Psoas muscle (tissue), 8 donors: ENCODE measurements around the gene SNRPA1. TPM values are rescaled to one million over a fixed set of nuclear protein-coding genes. Genes with fewer than 3 reads are reported as not detected.

Experiments used
- ATAC-seq, 4 donors: fragments of 200-7000 bp; cut with Tn5 transposase; one replicate each; pipeline ENCODE4 v1.9.1; 2020; ENCODE audit warnings: moderate library complexity in 3 of 4, mild to moderate bottlenecking in 2 of 4
- DNase-seq, 2 donors: peaks; one replicate each; pipeline ENCODE4 v3.0.0-alpha.2; 2020
- H3K27ac ChIP-seq: fragments of 200-600 bp; one replicate; pipeline ENCODE4 v1.8.0; 2022
- H3K27me3 ChIP-seq, 3 donors: fragments of 200-600 bp in 1 of 3; one replicate each; pipeline versions ENCODE4 v1.6.1 to v1.8.0; 2013 to 2022; ENCODE audit warnings: low read length in 2 of 3, mild to moderate bottlenecking in 2 of 3, moderate library complexity in 1 of 3; ENCODE audit not compliant: insufficient read depth in 3 of 3
- H3K36me3 ChIP-seq, 2 donors: fragments of 200-600 bp in 1 of 2; one replicate each; pipeline versions ENCODE4 v1.6.1 to v1.8.0; 2013 to 2022; ENCODE audit warnings: low read depth in 1 of 2, mild to moderate bottlenecking in 1 of 2, moderate library complexity in 1 of 2; ENCODE audit not compliant: insufficient read depth in 1 of 2
- H3K4me1 ChIP-seq: fragments of 200-600 bp; one replicate; pipeline ENCODE4 v1.8.0; 2022
- H3K4me3 ChIP-seq: fragments of 200-600 bp; one replicate; pipeline ENCODE4 v1.8.0; 2022; ENCODE audit warnings: mild to moderate bottlenecking
- H3K9me3 ChIP-seq: fragments of 200-600 bp; one replicate; pipeline ENCODE4 v1.8.0; 2022
- CTCF ChIP-seq: fragments of 200-600 bp; IDR thresholded peaks from one replicate; pipeline ENCODE4 v1.8.0; 2022; ENCODE audit warnings: antibody characterized with exemption
- WGBS, 3 donors: extraction: QIAGEN DNeasy Blood & Tissue Kit; methylation state at CpG; one replicate each; pipeline versions ENCODE4 v1.1.6 to v1.1.7; 2013; 5-methylcytosine and 5-hydroxymethylcytosine counted together
- intact Hi-C, 2 donors: fragments of 100-400 bp; cut with DNase I; formaldehyde crosslinking; loops; one replicate each; pipeline versions ENCODE4 v1.11.0 to v1.14.2; 2022
- polyA plus RNA-seq, 3 donors: library from polyadenylated mRNA; stranded (reverse); fragments of 200-250 nt; gene quantifications; one replicate each; pipeline ENCODE4 v1.2.3, GENCODE V29; 2013
- total RNA-seq, 4 donors: library from RNA; stranded (reverse); fragmentation: NEBNext Ultra II Directional in 2 of 4; extraction: Animal tissue kit (Norgen Biotek cat#: 25700) in 2 of 4; gene quantifications; one replicate each; pipeline versions ENCODE4 v1.2.1 to v1.2.4, GENCODE V29; 2021 to 2023
- donor health status: healthy with polysubstance abuse.
- donor health status: DM: no; HTN: no; CAD: no; lungs with moderate emphysema.
- donor health status: Bipolar disorder and iron deficiency.
- donor health status: healthy.
- donor health status: DM: yes; HTN: yes; CAD: no.
- donor health status: DM: no; HTN: no; CAD: no.
- donor health status: DM: no; HTN: no; CAD: no.
- donor health status: DM: yes; HTN: yes; CAD: no.

SNRPA1 gene
- total and polyA plus RNA-seq, 7 donors, result 14.8 to 126 (median 35.4) TPM

- TF ChIP-seq CTCF, result no peak
- DNase-seq (no peak), ATAC-seq (no peak)
- Histone ChIP-seq H3K27ac (no peak overlapping the region), H3K27me3 (no peaks in the 10 kb centered on the region), H3K9me3 (no peaks in the 10 kb centered on the region), H3K36me3 (no peaks in the 10 kb centered on the region), H3K4me3 (no peak overlapping the region), H3K4me1 (peaks cover 13% of the 10 kb centered on the region)
- intact Hi-C loops, result loop anchor here (2.0 to 10.0 kb wide), 3 partner anchors 130 to 330 kb away; no protein-coding TSS in a partner anchor
- 68 to 72% (median 68%) methylated on average over 5 of the region's 5 CpGs for WGBS, 3 donors
Measured at GRCh38 chr15:101255051-101255395, 40.0 kb downstream of the SNRPA1 start.

DNA sequence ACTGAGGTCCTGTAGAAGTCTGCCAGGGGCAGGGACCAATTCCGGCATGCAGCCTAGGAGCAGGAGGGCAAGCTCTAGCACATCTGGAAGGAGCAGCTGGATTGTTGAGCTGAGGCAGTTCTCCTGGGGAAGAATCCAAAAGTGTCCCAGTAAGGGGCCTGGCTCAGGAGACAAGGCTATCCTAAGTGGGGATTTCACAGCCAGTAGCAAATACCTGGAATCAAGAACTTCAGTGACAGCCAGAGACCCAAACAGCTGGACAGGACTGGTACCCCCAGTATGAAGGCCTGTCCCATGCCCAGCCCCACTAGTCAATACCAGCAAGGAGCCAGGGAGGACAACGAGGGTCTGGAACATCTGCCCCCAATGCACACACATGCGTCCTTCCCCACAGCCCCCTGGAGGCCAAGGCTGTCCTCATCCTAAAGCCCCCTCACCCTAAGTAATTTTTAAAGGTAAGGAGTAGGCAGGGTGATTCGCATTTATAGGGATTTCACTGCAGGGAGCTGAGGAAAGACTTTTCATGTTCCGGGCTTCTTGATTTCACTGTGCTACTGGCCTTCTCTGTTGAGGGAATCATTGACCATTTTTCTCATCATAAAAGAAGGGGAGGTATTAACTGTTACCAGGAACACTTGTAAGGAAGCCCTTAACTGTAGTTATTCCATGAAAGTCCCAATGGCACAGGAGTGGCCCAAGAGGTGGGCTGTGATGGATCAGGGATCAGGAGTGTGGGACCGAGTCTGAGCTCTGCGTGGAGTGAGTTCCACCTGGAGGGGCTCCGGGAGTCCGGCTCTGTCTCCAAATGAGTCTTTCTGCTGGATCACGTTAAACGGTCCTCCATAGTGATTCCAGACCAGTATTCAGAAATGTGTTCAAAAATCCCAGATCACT is 40.6 kb downstream of the SNRPA1 start:
- no peaks in the 10 kb centered on the region for H3K36me3 ChIP-seq
- intact Hi-C loops, result loop anchor here (1.0 to 10.0 kb wide), 5 partner anchors 67 to 330 kb away; no protein-coding TSS in a partner anchor
- DNase-seq (no peak), ATAC-seq (no peak)
- H3K27me3 ChIP-seq, result no peaks in the 10 kb centered on the region
- 79 to 82% (median 81%) methylated on average over 11 of the region's 11 CpGs for WGBS, 3 donors
- no peak overlapping the region for H3K4me3 ChIP-seq
- H3K27ac ChIP-seq, result no peak overlapping the region
- H3K9me3 ChIP-seq, result no peaks in the 10 kb centered on the region
- no peak for TF ChIP-seq CTCF
- peaks cover 19% of the 10 kb centered on the region for H3K4me1 ChIP-seq

DNA sequence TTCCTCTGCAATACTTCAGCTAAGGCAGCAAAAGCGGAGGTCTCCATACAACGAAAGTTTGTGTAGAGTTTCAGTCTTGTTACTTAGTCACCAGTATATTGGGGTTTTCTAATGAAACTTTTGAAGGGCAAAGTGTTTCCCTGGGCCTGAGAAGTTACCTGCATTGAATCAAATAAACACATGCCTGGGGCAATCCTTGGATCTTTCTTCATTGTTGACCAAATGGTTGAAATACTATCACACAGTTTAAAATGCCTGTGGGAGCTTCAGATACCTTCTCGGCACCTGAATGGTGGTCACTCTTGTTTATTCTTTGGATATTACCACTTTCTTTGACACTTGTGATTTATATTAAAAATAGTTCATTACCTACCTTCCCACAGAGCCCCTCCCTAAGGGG is 42.2 kb downstream of the SNRPA1 start:
- H3K4me1 ChIP-seq, result peaks cover 34% of the 10 kb centered on the region
- H3K27ac ChIP-seq, result peak overlapping the region; percentile 84
- no peak for TF ChIP-seq CTCF
- 46 to 62% (median 53%) methylated on average over 3 of the region's 3 CpGs for WGBS, 3 donors
- no peak for DNase-seq
- H3K4me3 ChIP-seq, result peak overlapping the region; percentile 75
- no peaks in the 10 kb centered on the region for H3K9me3 ChIP-seq
- intact Hi-C loops, result loop anchor here (5.0 to 10.0 kb wide), 3 partner anchors 66 to 328 kb away; no protein-coding TSS in a partner anchor
- no peaks in the 10 kb centered on the region for H3K36me3 ChIP-seq
- no peak for ATAC-seq
- no peaks in the 10 kb centered on the region for H3K27me3 ChIP-seq

- H3K27me3 ChIP-seq, result no peaks in the 10 kb centered on the region
- TF ChIP-seq CTCF, result peak; percentile 22
- no peaks in the 10 kb centered on the region for H3K36me3 ChIP-seq
- intact Hi-C loops, result loop anchor here (5.0 to 10.0 kb wide), 3 partner anchors 65 to 327 kb away; no protein-coding TSS in a partner anchor
- no peaks in the 10 kb centered on the region for H3K9me3 ChIP-seq
- DNase-seq (peak; percentile 96 to 97), ATAC-seq (peak; percentile 90 to 94 (median 92))
- peak within 1 kb of the TSS; percentile 75 for H3K4me3 ChIP-seq
- 1% methylated on average over 72 to 108 of the region's 108 CpGs for whole genome bisulfite sequencing, 3 donors
- peaks cover 34% of the 10 kb centered on the region for H3K4me1 ChIP-seq
- peak within 1 kb of the TSS; percentile 84 for H3K27ac ChIP-seq
Measured at GRCh38 chr15:101251830-101252820, 42.9 kb downstream of the SNRPA1 start, which contains the start of gene CHSY1. Gene CHSY1, minus strand, starts transcription at chr15:101252048. Its CDS starts 592 bp downstream, at chr15:101251456.
